Diencephalon (tissue), 1 donor: Measurements from ENCODE around the gene CT47A7. TPM values are rescaled to one million over a fixed set of nuclear protein-coding genes. Genes with fewer than 3 reads are reported as not detected.

Source experiments
- small RNA-seq: library from RNA; depleted of rRNA; stranded (forward); fragments of <200 nt; gene quantifications from one replicate; pipeline ENCODE3, GENCODE V24; 2014
- total RNA-seq: library from RNA; depleted of rRNA; stranded (reverse); fragments of >200 nt; gene quantifications from one replicate; pipeline ENCODE4 v1.2.3, GENCODE V29; 2014

The CT47A7 gene
- total RNA-seq = not detected

DNA sequence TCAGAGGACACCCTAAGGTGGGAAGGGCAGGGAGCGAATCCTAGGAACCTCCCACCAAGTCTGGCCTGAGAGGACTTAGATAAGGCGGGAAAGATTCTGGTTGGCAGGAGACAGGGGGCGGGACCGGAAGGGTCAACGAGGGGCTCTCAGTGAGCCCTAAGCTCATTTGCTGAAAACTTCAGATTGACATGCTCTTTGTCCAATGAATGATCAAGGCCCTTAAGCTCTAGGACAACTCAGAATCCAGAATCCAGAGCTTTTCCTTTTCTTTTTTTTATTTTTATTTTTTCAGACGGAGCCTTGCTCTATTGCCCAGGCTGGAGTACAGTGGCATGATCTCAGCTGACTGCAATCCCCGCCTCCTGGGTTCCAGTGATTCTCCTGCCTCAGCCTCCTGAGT, at the start of gene CT47A7:
CT47A7 (minus strand) TSS at position 101 of the 400 bp plus-strand sequence. CDS start 255 bp downstream, outside the sequence.

DNA sequence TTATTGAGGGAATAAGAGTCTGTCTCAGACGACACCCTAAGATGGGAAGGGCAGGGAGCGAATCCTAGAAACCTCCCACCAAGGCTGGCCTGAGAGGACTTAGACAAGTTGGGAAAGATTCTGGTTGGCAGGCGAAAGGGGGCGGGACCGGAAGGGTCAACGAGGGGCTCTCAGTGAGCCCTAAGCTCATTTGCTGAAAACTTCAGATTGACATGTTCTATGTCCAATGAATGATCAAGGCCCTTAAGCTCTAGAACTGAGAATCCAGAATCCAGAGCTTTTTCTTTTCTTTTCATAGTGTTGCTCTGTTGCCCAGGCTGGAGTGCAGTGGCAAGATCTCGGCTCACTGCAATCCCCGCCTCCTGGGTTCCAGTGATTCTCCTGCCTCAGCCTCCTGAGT, 29.3 kb upstream of the CT47A7 start, which contains the start of gene CT47A1:
CT47A1 (minus strand) TSS at position 101 of the 400 bp plus-strand sequence. CDS start 231 bp downstream, outside the sequence.

Small RNAs within 50 kb of the gene (small RNA-seq; reads per million reads assigned to genes)
- gene AL670379.1 (not detected), gene AL670379.10 (not detected), gene AL670379.11 (not detected), gene AL670379.12 (not detected), gene AL670379.2 (not detected), gene AL670379.3 (not detected), gene AL670379.4 (not detected), gene AL670379.5 (not detected), gene AL670379.6 (not detected), gene AL670379.7 (not detected), gene AL670379.8 (not detected), gene AL670379.9 (not detected)

Other genes with a start within 250 kb of the CT47A7 start
- not detected for gene CT47B1, start 80.7 kb downstream of the CT47A7 start, total RNA-seq
- not detected for gene CT47A11, start 19.4 kb downstream of the CT47A7 start, total RNA-seq
- gene CT47A10, start 14.6 kb downstream of the CT47A7 start, total RNA-seq = not detected
- not detected for gene CT47A9, start 9.7 kb downstream of the CT47A7 start, total RNA-seq
- gene CT47A8, start 4.9 kb downstream of the CT47A7 start, total RNA-seq = not detected
- gene CT47A6, start 4.9 kb upstream of the CT47A7 start, total RNA-seq = not detected
- gene CT47A5, start 9.7 kb upstream of the CT47A7 start, total RNA-seq = not detected
- not detected for gene CT47A4, start 14.6 kb upstream of the CT47A7 start, total RNA-seq
- not detected for gene CT47A3, start 19.5 kb upstream of the CT47A7 start, total RNA-seq
- gene CT47A2, start 24.3 kb upstream of the CT47A7 start, total RNA-seq = not detected
- not detected for gene CT47A1, start 29.2 kb upstream of the CT47A7 start, total RNA-seq
- gene GLUD2, start 91.0 kb upstream of the CT47A7 start, total RNA-seq = 3.2 TPM